HCT116 (cell line): ENCODE measurements around the gene DUSP14. TPM values are rescaled to one million over a fixed set of nuclear protein-coding genes. Genes with fewer than 3 reads are reported as not detected.

Experiments
- ATAC-seq: fragments of 200-7000 bp; cut with Tn5 transposase; 2 replicates; pipeline ENCODE4 v1.9.1; 2020; ENCODE audit warnings: mild to moderate bottlenecking, moderate library complexity
- BruUV-seq: library from RNA; stranded (reverse); fragments of 400-500 nt; replicated peaks from 2 replicates; lab custom pipeline; 2021; lab: Mats Ljungman, UMichigan
- CTCF ChIA-PET: fragments of 300-600 bp; sonication (Branson Sonifier 250); formaldehyde crosslinking; loops from one replicate; lab custom pipeline; 2021; ENCODE audit warnings: antibody characterized with exemption; lab: Charles Lee
- POLR2A ChIA-PET: fragments of 300-600, 350-600 bp; sonication (Branson Sonifier 250); formaldehyde crosslinking; loops from one replicate; lab custom pipeline; 2021; ENCODE audit warnings: antibody characterized with exemption; lab: Charles Lee
- RAD21 ChIA-PET, 2 experiments: fragments of 300-600 bp; sonication (Branson Sonifier 250); formaldehyde crosslinking; loops; one replicate each; lab custom pipeline; 2023; ENCODE audit warnings: low total read pairs in 2 of 2; ENCODE audit not compliant: uncharacterized antibody in 2 of 2, unreplicated experiment in 2 of 2, low non-redundant PET in 1 of 2; lab: Charles Lee
- DNase-seq: peaks from one replicate; pipeline ENCODE4 v3.0.0-alpha.2; 2010; ENCODE audit warnings: low read depth, low spot score
- H2AFZ ChIP-seq: fragments of 200-600 bp; shearing (Covaris generic), sonication (generic); 2 replicates; pipeline ENCODE4 v1.6.1; 2017; ENCODE audit warnings: low read depth, mixed run types, mixed read lengths, antibody characterized with exemption, low read length; ENCODE audit not compliant: poor library complexity, severe bottlenecking
- H3K27ac ChIP-seq: 2 replicates; pipeline ENCODE4 v1.5.1; 2012; ENCODE audit warnings: low read depth, low read length
- H3K27me3 ChIP-seq: fragments of 200-600 bp; sonication (generic); 2 replicates; pipeline ENCODE4 v1.6.1; 2016; ENCODE audit warnings: mixed run types, low read length, mixed read lengths; ENCODE audit not compliant: insufficient read depth
- H3K36me3 ChIP-seq, 2 experiments: fragments of 200-500 bp in 1 of 2; fragments of 200-600 bp in 1 of 2; sonication (Bioruptor generic) in 1 of 2; sonication (generic) in 1 of 2; 2 replicates each; pipeline versions ENCODE4 v1.5.1 to v1.6.1; 2014 to 2016; ENCODE audit warnings: low read length in 2 of 2, inconsistent platforms in 1 of 2, mixed read lengths in 1 of 2, mixed run types in 1 of 2; ENCODE audit not compliant: insufficient read depth in 2 of 2, control insufficient read depth in 1 of 2
- H3K4me1 ChIP-seq, 2 experiments: fragments of 200-600 bp in 1 of 2; sonication (generic) in 1 of 2; 2 replicates each; pipeline versions ENCODE4 v1.5.1 to v1.6.1; 2012 to 2017; ENCODE audit warnings: low read length in 2 of 2, inconsistent platforms in 1 of 2, mild to moderate bottlenecking in 1 of 2, mixed read lengths in 1 of 2, mixed run types in 1 of 2, moderate library complexity in 1 of 2; ENCODE audit not compliant: insufficient read depth in 2 of 2, control insufficient read depth in 1 of 2
- H3K4me2 ChIP-seq: fragments of 200-600 bp; sonication (generic); 2 replicates; pipeline ENCODE4 v1.6.1; 2017; ENCODE audit warnings: mixed run types, low read length, mixed read lengths
- H3K4me3 ChIP-seq, 2 experiments: fragments of 200-600 bp in 1 of 2; sonication (generic) in 1 of 2; replicated peaks in 1 of 2; 2 replicates each; pipeline ENCODE4 v1.5.1; 2011 to 2016; ENCODE audit warnings: low read length in 2 of 2, control low read depth in 1 of 2, low read depth in 1 of 2, mild to moderate bottlenecking in 1 of 2, mixed read lengths in 1 of 2, mixed run types in 1 of 2
- H3K79me2 ChIP-seq: fragments of 200-600 bp; sonication (generic); 2 replicates; pipeline ENCODE4 v1.6.1; 2017; ENCODE audit warnings: mild to moderate bottlenecking, mixed run types, low read length, moderate library complexity, mixed read lengths; ENCODE audit not compliant: insufficient read depth
- H3K9ac ChIP-seq: fragments of 200-600 bp; sonication (generic); 2 replicates; pipeline ENCODE4 v1.6.1; 2016; ENCODE audit warnings: low read length, mixed read lengths
- H3K9me2 ChIP-seq: fragments of 200-600 bp; sonication (generic), shearing (Covaris generic); 2 replicates; pipeline ENCODE4 v1.6.1; 2017; ENCODE audit warnings: mixed run types, mild to moderate bottlenecking, moderate library complexity; ENCODE audit not compliant: insufficient read depth
- H3K9me3 ChIP-seq, 2 experiments: fragments of 200-500 bp in 1 of 2; fragments of 200-600 bp in 1 of 2; sonication (Bioruptor generic) in 1 of 2; sonication (generic) in 1 of 2; 2 replicates each; pipeline ENCODE4 v1.6.1; 2014 to 2017; ENCODE audit warnings: low read length in 2 of 2, mixed read lengths in 2 of 2, inconsistent platforms in 1 of 2, low read depth in 1 of 2, mild to moderate bottlenecking in 1 of 2, mixed run types in 1 of 2, moderate library complexity in 1 of 2; ENCODE audit not compliant: control insufficient read depth in 1 of 2, insufficient read depth in 1 of 2
- H4K20me1 ChIP-seq: fragments of 200-600 bp; sonication (generic), shearing (Covaris generic); 2 replicates; pipeline ENCODE4 v1.6.1; 2017; ENCODE audit warnings: mixed run types, mild to moderate bottlenecking, moderate library complexity; ENCODE audit not compliant: insufficient read depth
- CEBPB ChIP-seq: IDR thresholded peaks from 2 replicates; pipeline ENCODE4 v1.6.1; 2012; ENCODE audit warnings: low read depth
- ELF1 ChIP-seq: IDR thresholded peaks from 2 replicates; pipeline ENCODE4 v1.6.1; 2012; ENCODE audit warnings: low read depth, borderline replicate concordance
- MAX ChIP-seq: IDR thresholded peaks from 2 replicates; pipeline ENCODE4 v1.6.1; 2012
- REST ChIP-seq: IDR thresholded peaks from 2 replicates; pipeline ENCODE4 v1.6.1; 2012; ENCODE audit warnings: low read depth
- ZBTB33 ChIP-seq: IDR thresholded peaks from 2 replicates; pipeline ENCODE4 v1.6.1; 2011; ENCODE audit warnings: mild to moderate bottlenecking, low read length, moderate library complexity; ENCODE audit not compliant: insufficient replicate concordance; ENCODE audit errors: extremely low read depth
- ZNF274 ChIP-seq: fragments of 200-500 bp; sonication (Bioruptor generic); IDR thresholded peaks from 2 replicates; pipeline ENCODE4 v1.6.1; 2014; ENCODE audit warnings: mild to moderate bottlenecking, low read depth, low read length, inconsistent platforms
- intact Hi-C: fragments of 100-400 bp; cut with micrococcal nuclease; formaldehyde crosslinking; loops from 2 replicates; pipeline ENCODE4 v1.10.0; 2022
- total RNA-seq: library from RNA; stranded (reverse); gene quantifications from one replicate; pipeline ENCODE4 v1.2.1, GENCODE V29; 2021; ENCODE audit not compliant: unreplicated experiment

The DUSP14 gene
- total RNA-seq, 1 experiment from 2014 or later = 27.6 TPM

- POLR2A ChIA-PET = no interaction called here
- H3K4me3 ChIP-seq = no peak overlapping the region
- intact Hi-C loops = no loop called here
- peaks cover 2 to 20% of the 10 kb centered on the region in 2 experiments; a peak in 2 of 4 replicates for H3K4me1 ChIP-seq
- no peak for TF ChIP-seq CEBPB
- no peak for TF ChIP-seq ZNF274
- TF ChIP-seq MAX = no peak
- TF ChIP-seq ZBTB33 = no peak
- TF ChIP-seq ELF1 = no peak
- no peak for TF ChIP-seq REST
- no peaks in the 10 kb centered on the region for H3K9me3 ChIP-seq
- no TSS peak for BruUV-seq
- no peak overlapping the region for H3K27ac ChIP-seq
- H3K9me2 ChIP-seq = no peaks in the 10 kb centered on the region
- RAD21 ChIA-PET = no interaction called here
- no peaks in the 10 kb centered on the region for H3K27me3 ChIP-seq
- H3K4me2 ChIP-seq = no peak overlapping the region
- no peaks in the 10 kb centered on the region for H3K79me2 ChIP-seq
- H3K36me3 ChIP-seq = peaks cover 8 to 10% of the 10 kb centered on the region in 2 experiments
- no peaks in the 10 kb centered on the region for H4K20me1 ChIP-seq
- CTCF ChIA-PET = no interaction called here
- ATAC-seq (no peak), DNase-seq (no peak)
- H3K9ac ChIP-seq = no peak overlapping the region
- no peak overlapping the region for H2AFZ ChIP-seq
Measured at GRCh38 chr17:37462492-37462891, 27.2 kb upstream of the DUSP14 start.
